C4-2B (cell line): ENCODE data around the gene CWC27.

Source experiments
- CTCF ChIP-seq: fragments of 450-650 bp; conservative IDR thresholded peaks from 2 replicates; pipeline ENCODE4 v1.5.1; 2017; ENCODE audit warnings: mild to moderate bottlenecking
- ZFX ChIP-seq: fragments of 450-650 bp; IDR thresholded peaks from 2 replicates; pipeline ENCODE4 v1.6.1; 2017

GRCh38 chr5:64826541-64826940 lies 57.8 kb downstream of the CWC27 start:
- TF ChIP-seq CTCF (no peak), ZFX (no peak)
